ENCODE data around the gene CCDC201.
"Not testable (repeated sequence)": the region's sequence is repeated elsewhere in the genome, so short reads cannot be mapped to it uniquely, and the experiment has no call there.

The CCDC201 gene

GRCh38 chr7:45874408-45875131, 1.7 kb upstream of the CCDC201 start:
- no peak for DNase-seq (ENCODE audit: low spot score)

GRCh38 chr7:45873355-45873754, 473 bp upstream of the CCDC201 start:
- no peak for DNase-seq (ENCODE audit: low spot score)

- no peak for DNase-seq (ENCODE audit: low spot score)
Observed at GRCh38 chr7:45872116-45873034, 507 bp downstream of the CCDC201 start.

GRCh38 chr7:45869426-45869825, 3.5 kb downstream of the CCDC201 start:
- no peak for DNase-seq (ENCODE audit: low spot score)

GRCh38 chr7:45867471-45867870, 5.4 kb downstream of the CCDC201 start:
- no peak for DNase-seq (ENCODE audit: low spot score)

GRCh38 chr7:45865594-45866410, 7.1 kb downstream of the CCDC201 start:
- no peak for DNase-seq (ENCODE audit: low spot score)

GRCh38 chr7:45863715-45864114, 9.2 kb downstream of the CCDC201 start:
- no peak for DNase-seq (ENCODE audit: low spot score)

- DNase-seq (ENCODE audit: low spot score), result not testable (repeated sequence)
Observed at GRCh38 chr7:45856888-45857287, 16.0 kb downstream of the CCDC201 start.

GRCh38 chr7:45855680-45856079, 17.2 kb downstream of the CCDC201 start:
- DNase-seq (ENCODE audit: low spot score), result not testable (repeated sequence)

- not testable (repeated sequence) for DNase-seq (ENCODE audit: low spot score)
Observed at GRCh38 chr7:45853491-45853890, 19.4 kb downstream of the CCDC201 start.

- DNase-seq (ENCODE audit: low spot score), result not testable (repeated sequence)
Observed at GRCh38 chr7:45852984-45853383, 19.9 kb downstream of the CCDC201 start.

- DNase-seq (ENCODE audit: low spot score), result not testable (repeated sequence)
Observed at GRCh38 chr7:45848734-45849133, 24.1 kb downstream of the CCDC201 start.

GRCh38 chr7:45846536-45846935, 26.3 kb downstream of the CCDC201 start:
- not testable (repeated sequence) for DNase-seq (ENCODE audit: low spot score)

- not testable (repeated sequence) for DNase-seq (ENCODE audit: low spot score)
Observed at GRCh38 chr7:45841926-45842717, 30.8 kb downstream of the CCDC201 start.

- DNase-seq (ENCODE audit: low spot score), result not testable (repeated sequence)
Observed at GRCh38 chr7:45838852-45839251, 34.0 kb downstream of the CCDC201 start.

- DNase-seq (ENCODE audit: low spot score), result not testable (repeated sequence)
Observed at GRCh38 chr7:45832433-45833177, 40.3 kb downstream of the CCDC201 start.

GRCh38 chr7:45829846-45830245, 43.0 kb downstream of the CCDC201 start:
- DNase-seq (ENCODE audit: low spot score), result not testable (repeated sequence)

GRCh38 chr7:45827731-45828130, 45.2 kb downstream of the CCDC201 start:
- DNase-seq (ENCODE audit: low spot score), result not testable (repeated sequence)

GRCh38 chr7:45826550-45826949, 46.3 kb downstream of the CCDC201 start:
- DNase-seq (ENCODE audit: low spot score), result not testable (repeated sequence)

- DNase-seq (ENCODE audit: low spot score), result not testable (repeated sequence)
Observed at GRCh38 chr7:45818763-45819162, 54.1 kb downstream of the CCDC201 start.
